ENCODE results near the gene NUBP1. TPM values are rescaled to one million over a fixed set of nuclear protein-coding genes. Genes with fewer than 3 reads are reported as not detected.

The NUBP1 gene
- total RNA-seq, 1 experiment from 2014 or later: 51.7 TPM

GRCh38 chr16:10806698-10807097, 63.1 kb downstream of the NUBP1 start:
- DNase-seq (ENCODE audit: low spot score): no peak

DNA sequence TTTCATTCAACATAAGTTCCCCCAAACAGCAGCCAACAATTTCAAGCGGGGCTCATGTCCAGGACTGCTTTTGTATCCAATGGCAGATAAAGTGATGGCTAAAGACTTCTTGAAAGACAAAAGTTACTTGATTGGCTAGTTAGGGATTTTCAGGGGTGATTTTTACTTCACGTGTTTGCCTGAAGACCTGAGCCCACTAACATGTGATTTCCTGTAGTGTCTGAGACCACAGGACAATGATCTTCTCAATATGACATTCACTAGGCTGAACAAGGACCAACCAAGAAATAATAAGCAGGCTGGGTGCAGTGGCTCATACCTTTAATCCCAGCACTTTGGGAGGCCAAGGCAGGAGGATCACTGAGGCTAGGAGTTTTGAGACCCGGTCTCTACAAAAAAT, 64.6 kb downstream of the NUBP1 start:
- DNase-seq (ENCODE audit: low spot score): no peak

GRCh38 chr16:10808850-10809249, 65.2 kb downstream of the NUBP1 start:
- DNase-seq (ENCODE audit: low spot score): no peak

GRCh38 chr16:10809706-10810105, 66.1 kb downstream of the NUBP1 start:
- DNase-seq (ENCODE audit: low spot score): no peak

DNA sequence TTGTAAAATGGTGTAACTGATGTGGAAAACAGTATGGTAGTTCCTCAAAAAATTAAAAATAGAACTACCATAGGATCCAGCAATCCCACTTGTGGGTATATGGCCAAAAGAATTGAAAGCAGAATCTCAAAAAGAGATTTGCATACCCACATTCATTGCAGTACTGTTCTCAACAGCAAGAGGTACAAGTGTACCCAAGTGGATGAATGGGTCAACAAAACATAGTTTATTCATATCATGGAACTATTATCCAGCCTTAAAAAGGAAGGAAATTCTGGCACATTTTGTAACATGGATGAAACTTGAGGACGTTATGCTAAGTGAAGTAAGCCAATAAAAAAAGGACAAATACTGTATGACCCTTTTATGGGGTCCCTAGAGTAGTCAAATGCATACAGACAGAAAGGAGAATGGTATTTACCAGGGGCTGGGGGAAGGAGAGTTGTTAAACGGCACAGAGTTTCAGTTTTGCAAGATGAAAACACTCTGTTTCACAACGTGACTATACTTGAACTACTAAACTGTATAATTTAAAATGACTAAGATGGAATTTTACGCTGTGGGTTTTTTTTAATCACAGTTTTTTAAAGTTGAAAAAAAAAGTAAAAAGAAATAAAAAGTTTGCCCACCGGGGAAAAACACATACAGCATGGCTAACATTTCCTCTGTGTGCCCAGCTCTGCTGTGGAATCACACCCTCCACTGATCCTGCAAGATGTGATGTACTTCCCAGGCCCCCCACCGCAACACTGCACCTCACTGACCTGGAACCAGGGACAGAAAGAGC, 68.9 kb downstream of the NUBP1 start:
- DNase-seq (ENCODE audit: low spot score): no peak

DNA sequence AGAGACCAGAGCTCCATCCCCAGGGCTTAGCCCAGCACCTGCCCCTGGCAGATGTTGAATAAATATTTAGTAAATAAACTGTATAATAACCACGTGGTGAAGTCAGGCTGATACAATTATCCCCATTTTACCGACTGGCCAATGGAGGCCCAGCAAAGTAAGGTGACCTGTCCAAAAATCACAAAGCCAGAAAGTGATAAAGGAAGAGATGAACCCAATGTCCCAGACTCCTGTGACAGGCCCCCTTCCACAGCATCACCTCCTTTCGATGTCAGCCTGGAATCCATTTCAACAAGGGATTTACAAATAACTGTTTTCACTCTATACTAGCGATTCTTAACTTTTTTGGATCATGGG, 69.4 kb downstream of the NUBP1 start:
- no peak for DNase-seq (ENCODE audit: low spot score)

DNA sequence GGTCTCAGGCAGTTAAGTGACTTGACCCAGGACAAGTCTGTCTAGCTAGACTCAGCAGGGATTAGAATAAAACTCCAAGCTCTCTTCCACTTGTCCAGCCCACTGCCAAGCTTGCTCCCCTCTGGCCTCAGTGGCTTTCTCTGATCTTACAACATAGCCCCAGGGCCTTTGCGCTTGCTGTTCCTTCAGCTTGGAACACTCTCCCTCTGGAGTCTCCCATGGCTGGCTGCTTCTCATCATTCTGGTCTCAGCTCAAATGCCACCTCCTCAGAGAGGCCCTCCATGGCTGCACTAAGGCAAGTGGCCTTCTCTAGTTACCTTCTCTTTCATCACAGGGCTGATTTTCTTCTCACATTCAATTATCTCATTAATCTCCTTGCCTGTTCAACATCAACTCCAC, 73.9 kb downstream of the NUBP1 start:
- no peak for DNase-seq (ENCODE audit: low spot score)

DNA sequence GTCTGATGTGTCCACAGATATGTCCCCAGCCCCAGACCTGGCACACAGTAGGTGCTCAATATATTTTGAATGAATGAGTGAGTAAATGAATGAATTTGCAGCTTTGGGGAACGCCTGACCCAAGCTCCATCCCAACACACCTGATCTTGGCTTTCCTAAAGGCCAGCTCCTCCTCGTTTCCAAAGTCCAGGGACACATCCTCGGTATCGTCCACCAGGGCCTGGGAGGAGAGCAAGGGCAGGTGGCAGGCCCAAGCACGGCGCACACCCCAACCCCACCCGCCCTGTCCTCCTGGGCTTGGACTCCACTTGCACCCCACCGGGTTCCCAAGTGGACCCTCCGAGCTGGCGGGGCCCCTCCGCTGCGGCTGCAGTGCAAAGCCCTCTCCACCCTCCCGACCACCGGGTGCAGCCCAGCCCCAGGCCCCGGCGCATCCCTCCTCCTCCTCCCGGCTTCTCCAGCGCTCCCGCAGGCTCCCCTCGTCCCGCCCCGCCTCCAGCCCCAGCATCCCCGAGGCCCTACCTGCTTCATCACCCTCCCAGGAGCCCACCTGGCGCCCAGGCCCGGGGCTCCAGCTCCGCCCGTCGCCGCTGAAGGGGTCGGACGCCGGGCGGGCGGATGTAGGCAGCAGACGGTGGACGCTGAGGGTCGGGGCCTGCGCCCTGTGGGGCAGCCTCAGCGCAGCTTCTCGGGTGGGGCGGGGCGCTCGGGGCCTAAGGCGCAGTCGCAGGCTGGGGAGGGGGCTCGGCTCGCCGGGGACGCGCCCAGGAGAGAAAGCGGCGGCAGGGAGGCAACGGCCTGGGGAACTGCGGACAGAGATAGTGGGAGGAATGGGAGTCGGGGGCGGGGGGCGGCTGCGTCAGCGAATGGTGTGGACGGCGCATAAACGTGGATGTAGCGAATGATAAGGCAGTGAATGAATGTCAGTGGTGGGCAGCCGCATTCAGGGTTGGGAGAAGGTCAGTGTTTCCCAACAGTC, 74.6 kb downstream of the NUBP1 start, which contains the start of gene TVP23A:
Gene TVP23A (minus strand): TSS at position 832 of the 979 bp plus-strand sequence. CDS start 301 bp downstream, at position 531.
- no peak for DNase-seq (ENCODE audit: low spot score)

Other genes with a start within 250 kb of the NUBP1 start
- gene EMP2, start 163.2 kb upstream of the NUBP1 start, total RNA-seq (2014; rRNA removed; shearing (Covaris generic)): 9.7 and 9.9 TPM in 2 replicates
- gene TEKT5, start 48.9 kb upstream of the NUBP1 start, total RNA-seq (2014; rRNA removed; shearing (Covaris generic)): not detected in 2 replicates
- not detected in 2 replicates for gene TVP23A, start 75.0 kb downstream of the NUBP1 start, total RNA-seq (2014; rRNA removed; shearing (Covaris generic))
- 0.19 and 0.72 TPM in 2 replicates for gene CIITA, start 133.4 kb downstream of the NUBP1 start, total RNA-seq (2014; rRNA removed; shearing (Covaris generic))
- 39.9 and 42.0 TPM in 2 replicates for gene DEXI, start 198.6 kb downstream of the NUBP1 start, total RNA-seq (2014; rRNA removed; shearing (Covaris generic))
- gene CLEC16A, start 200.7 kb downstream of the NUBP1 start, total RNA-seq (2014; rRNA removed; shearing (Covaris generic)): 4.5 and 7.2 TPM in 2 replicates